Measurements from ENCODE around the gene GABRQ.
"Not testable (repeated sequence)": the region's sequence is repeated elsewhere in the genome, so short reads cannot be mapped to it uniquely, and the experiment has no call there.

GABRQ gene

GRCh38 chrX:152663086-152663485 lies 25.4 kb downstream of the GABRQ start:
- no peak for DNase-seq

- no peak for DNase-seq
These were observed 36.4 kb downstream of the GABRQ start for GRCh38 chrX:152674135-152674534.

GRCh38 chrX:152674652-152675051 lies 37.0 kb downstream of the GABRQ start:
- DNase-seq: not testable (repeated sequence)

GRCh38 chrX:152681012-152681411 lies 43.3 kb downstream of the GABRQ start:
- not testable (repeated sequence) for DNase-seq

GRCh38 chrX:152697952-152698931 lies 60.5 kb downstream of the GABRQ start, which contains the start of gene MAGEA3:
MAGEA3 (plus strand) TSS chrX:152698794; CDS start chrX:152700833, 2,039 bp downstream.
- DNase-seq: not testable (repeated sequence)

- not testable (repeated sequence) for DNase-seq
These were observed 62.7 kb downstream of the GABRQ start for GRCh38 chrX:152700390-152700789.

GRCh38 chrX:152706500-152706899 lies 68.8 kb downstream of the GABRQ start:
- DNase-seq: not testable (repeated sequence)

All from NCI-H1417 treated with DMSO at 0.1 percent for 48 hours (cell line).